HG03565 (cell line): ENCODE measurements around the gene LAGE3.
"Not testable (repeated sequence)": the region's sequence is repeated elsewhere in the genome, so short reads cannot be mapped to it uniquely, and the experiment has no call there.

ENCODE experiments used
- ATAC-seq: cut with Tn5 transposase; IDR thresholded peaks from one replicate; pipeline ENCODE4 v1.9.1; 2021; ENCODE audit warnings: mild to moderate bottlenecking, moderate library complexity; ENCODE audit not compliant: unreplicated experiment

The LAGE3 gene

GRCh38 chrX:154502989-154503388 is 23.9 kb upstream of the LAGE3 start:
- ATAC-seq: no peak

GRCh38 chrX:154502098-154502497 is 23.0 kb upstream of the LAGE3 start:
- no peak for ATAC-seq

GRCh38 chrX:154501423-154501822 is 22.3 kb upstream of the LAGE3 start:
- not testable (repeated sequence) for ATAC-seq

- ATAC-seq: not testable (repeated sequence)
Observed at GRCh38 chrX:154496591-154497137, 17.6 kb upstream of the LAGE3 start.

GRCh38 chrX:154495472-154495922 is 16.4 kb upstream of the LAGE3 start:
- no peak for ATAC-seq

GRCh38 chrX:154494715-154495114 is 15.6 kb upstream of the LAGE3 start:
- ATAC-seq: no peak

GRCh38 chrX:154490414-154491083 is 11.5 kb upstream of the LAGE3 start, which contains the start of gene SLC10A3:
TSS of gene SLC10A3 (minus strand) at chrX:154490629. CDS start at chrX:154488940, 1,689 bp downstream.
- ATAC-seq: peak; percentile 75

GRCh38 chrX:154490021-154490413 is 10.9 kb upstream of the LAGE3 start:
- ATAC-seq: peak; percentile 9

- no peak for ATAC-seq
Observed at GRCh38 chrX:154489182-154489581, 10.1 kb upstream of the LAGE3 start.

GRCh38 chrX:154488336-154489075 is 9.4 kb upstream of the LAGE3 start:
- ATAC-seq: no peak

GRCh38 chrX:154487518-154488290 is 8.6 kb upstream of the LAGE3 start:
- no peak for ATAC-seq

GRCh38 chrX:154486396-154487207 is 7.5 kb upstream of the LAGE3 start, which contains the start of gene UBL4A:
TSS of gene UBL4A (minus strand) at chrX:154486615. CDS start at chrX:154486584, 31 bp downstream.
- ATAC-seq: no peak

GRCh38 chrX:154486052-154486395 is 6.9 kb upstream of the LAGE3 start:
- ATAC-seq: no peak

- no peak for ATAC-seq
Observed at GRCh38 chrX:154485150-154486051, 6.3 kb upstream of the LAGE3 start.

GRCh38 chrX:154484255-154485149 is 5.4 kb upstream of the LAGE3 start:
- no peak for ATAC-seq

GRCh38 chrX:154483325-154483724 is 4.2 kb upstream of the LAGE3 start:
- no peak for ATAC-seq

- ATAC-seq: no peak
Observed at GRCh38 chrX:154482786-154483185, 3.7 kb upstream of the LAGE3 start.

GRCh38 chrX:154481911-154482601 is 3.0 kb upstream of the LAGE3 start:
- ATAC-seq: no peak
